H9 (cell line): ENCODE results near the gene EPHB2. TPM values are rescaled to one million over a fixed set of nuclear protein-coding genes. Genes with fewer than 3 reads are reported as not detected.

Source experiments
- DNase-seq: peaks from one replicate; pipeline ENCODE4 v3.0.0-alpha.2; 2017
- H2AFZ ChIP-seq: one replicate; pipeline ENCODE4 v1.6.1; 2013; ENCODE audit warnings: mild to moderate bottlenecking, low read length, control low read depth, moderate library complexity
- H2AK5ac ChIP-seq: 2 replicates; pipeline ENCODE4 v1.6.1; 2013; ENCODE audit warnings: low read length, control low read depth, mixed read lengths; ENCODE audit not compliant: insufficient read length
- H2BK120ac ChIP-seq: one replicate; pipeline ENCODE4 v1.6.1; 2013; ENCODE audit warnings: low read depth, mild to moderate bottlenecking, low read length, control low read depth, inconsistent platforms; ENCODE audit not compliant: poor library complexity, severe bottlenecking
- H2BK12ac ChIP-seq: 2 replicates; pipeline ENCODE4 v1.6.1; 2013; ENCODE audit warnings: low read length, control low read depth, mixed read lengths, low read depth; ENCODE audit not compliant: insufficient read length
- H2BK15ac ChIP-seq: 2 replicates; pipeline ENCODE4 v1.6.1; 2013; ENCODE audit warnings: low read depth, low read length, control low read depth
- H2BK20ac ChIP-seq: one replicate; pipeline ENCODE4 v1.6.1; 2013; ENCODE audit warnings: low read depth, mild to moderate bottlenecking, low read length, control low read depth, inconsistent platforms; ENCODE audit not compliant: poor library complexity, severe bottlenecking
- H2BK5ac ChIP-seq: 2 replicates; pipeline ENCODE4 v1.6.1; 2013; ENCODE audit warnings: low read length, control low read depth, mixed read lengths; ENCODE audit not compliant: insufficient read length
- H3K14ac ChIP-seq: 2 replicates; pipeline ENCODE4 v1.6.1; 2013; ENCODE audit warnings: low read length, control low read depth; ENCODE audit not compliant: insufficient read depth
- H3K18ac ChIP-seq: 2 replicates; pipeline ENCODE4 v1.6.1; 2013; ENCODE audit warnings: low read depth, mild to moderate bottlenecking, mixed read lengths, low read length, control low read depth; ENCODE audit not compliant: insufficient read length
- H3K23ac ChIP-seq: 2 replicates; pipeline ENCODE4 v1.6.1; 2013; ENCODE audit warnings: low read length, control low read depth, mixed read lengths, low read depth; ENCODE audit not compliant: insufficient read length
- H3K23me2 ChIP-seq: 2 replicates; pipeline ENCODE4 v1.6.1; 2013; ENCODE audit warnings: low read depth, mild to moderate bottlenecking, mixed read lengths, low read length, control low read depth; ENCODE audit not compliant: insufficient read length, poor library complexity, severe bottlenecking
- H3K27ac ChIP-seq: 2 replicates; pipeline ENCODE4 v1.5.1; 2013; ENCODE audit warnings: low read length, control low read depth, mixed read lengths, low read depth; ENCODE audit not compliant: insufficient read length
- H3K27me3 ChIP-seq: 2 replicates; pipeline ENCODE4 v1.6.1; 2013; ENCODE audit warnings: low read length, control low read depth, inconsistent platforms; ENCODE audit not compliant: insufficient read depth
- H3K4ac ChIP-seq: 2 replicates; pipeline ENCODE4 v1.6.1; 2013; ENCODE audit warnings: low read depth, mild to moderate bottlenecking, control low read depth, inconsistent platforms, low read length, moderate library complexity
- H3K4me1 ChIP-seq: 2 replicates; pipeline ENCODE4 v1.6.1; 2013; ENCODE audit warnings: low read length, control low read depth, inconsistent platforms; ENCODE audit not compliant: insufficient read depth
- H3K4me2 ChIP-seq: 2 replicates; pipeline ENCODE4 v1.6.1; 2013; ENCODE audit warnings: low read length, control low read depth, mixed read lengths; ENCODE audit not compliant: insufficient read length, insufficient read depth
- H3K56ac ChIP-seq: 2 replicates; pipeline ENCODE4 v1.6.1; 2013; ENCODE audit warnings: low read depth, mild to moderate bottlenecking, mixed read lengths, low read length, control low read depth; ENCODE audit not compliant: insufficient read length
- H3K79me1 ChIP-seq: 2 replicates; pipeline ENCODE4 v1.6.1; 2013; ENCODE audit warnings: low read depth, mild to moderate bottlenecking, moderate library complexity, low read length, control low read depth, inconsistent platforms; ENCODE audit not compliant: insufficient read depth, poor library complexity, severe bottlenecking
- H3K79me2 ChIP-seq: 2 replicates; pipeline ENCODE4 v1.6.1; 2013; ENCODE audit warnings: low read length, control low read depth, inconsistent platforms; ENCODE audit not compliant: insufficient read depth
- H3K9ac ChIP-seq: 2 replicates; pipeline ENCODE4 v1.6.1; 2013; ENCODE audit warnings: low read length, control low read depth, mixed read lengths; ENCODE audit not compliant: insufficient read length; ENCODE audit errors: extremely low read depth
- H3K9me3 ChIP-seq: one replicate; pipeline ENCODE4 v1.6.1; 2013; ENCODE audit warnings: low read depth, low read length, inconsistent platforms; ENCODE audit not compliant: control insufficient read depth
- H3T11ph ChIP-seq: one replicate; pipeline ENCODE4 v1.6.1; 2013; ENCODE audit warnings: mild to moderate bottlenecking, low read length, control low read depth, inconsistent platforms
- H4K20me1 ChIP-seq: one replicate; pipeline ENCODE4 v1.6.1; 2013; ENCODE audit not compliant: control insufficient read depth, insufficient read length, insufficient read depth
- H4K5ac ChIP-seq: 2 replicates; pipeline ENCODE4 v1.6.1; 2013; ENCODE audit warnings: low read depth, mild to moderate bottlenecking, mixed read lengths, low read length, control low read depth; ENCODE audit not compliant: insufficient read length
- H4K8ac ChIP-seq: replicated peaks from 2 replicates; pipeline ENCODE4 v1.6.1; 2013; ENCODE audit warnings: low read length, control low read depth, mixed read lengths, low read depth; ENCODE audit not compliant: insufficient read length
- H4K91ac ChIP-seq: 2 replicates; pipeline ENCODE4 v1.6.1; 2013; ENCODE audit warnings: low read depth, mild to moderate bottlenecking, moderate library complexity, mixed read lengths, low read length, control low read depth; ENCODE audit not compliant: insufficient read length
- H3K27ac Mint-ChIP-seq, 3 experiments: 2 replicates in 2 of 3; 3 replicates in 1 of 3; pipeline ENCODE4 v1.8.0; 2020 to 2021; ENCODE audit warnings: mixed read lengths in 3 of 3, mild to moderate bottlenecking in 1 of 3, moderate library complexity in 1 of 3
- H3K27me3 Mint-ChIP-seq: 2 replicates; pipeline ENCODE4 v1.8.0; 2021; ENCODE audit warnings: low read depth, mild to moderate bottlenecking, moderate library complexity, mixed read lengths
- H3K36me3 Mint-ChIP-seq, 3 experiments: 2 replicates in 2 of 3; 3 replicates in 1 of 3; pipeline ENCODE4 v1.8.0; 2020 to 2021; ENCODE audit warnings: low read depth in 3 of 3, mixed read lengths in 3 of 3; ENCODE audit not compliant: insufficient read depth in 1 of 3
- H3K4me1 Mint-ChIP-seq, 2 experiments: 2 replicates each; pipeline ENCODE4 v1.8.0; 2020; ENCODE audit warnings: mixed read lengths in 2 of 2
- H3K4me3 Mint-ChIP-seq, 2 experiments: 2 replicates in 1 of 2; 3 replicates in 1 of 2; pipeline ENCODE4 v1.8.0; 2020 to 2021; ENCODE audit warnings: mild to moderate bottlenecking in 2 of 2, mixed read lengths in 2 of 2, moderate library complexity in 1 of 2
- H3K9me3 Mint-ChIP-seq, 2 experiments: 2 replicates in 1 of 2; 3 replicates in 1 of 2; pipeline ENCODE4 v1.8.0; 2020; ENCODE audit warnings: mild to moderate bottlenecking in 2 of 2, mixed read lengths in 2 of 2, moderate library complexity in 1 of 2
- CTCF ChIP-seq: fragments of 200-600 bp; sonication (generic); conservative IDR thresholded peaks from 3 replicates; pipeline ENCODE4 v1.8.0; 2021; ENCODE audit warnings: antibody characterized with exemption, mild to moderate bottlenecking
- WGBS: extraction: QIAGEN DNeasy Blood & Tissue Kit; methylation state at CpG from one replicate; pipeline ENCODE4 v1.1.7; 2013; ENCODE audit warnings: missing lambda C conversion rate, low lambda C conversion rate, mixed read lengths; ENCODE audit not compliant: insufficient read length; ENCODE audit errors: extremely low coverage; 5-methylcytosine and 5-hydroxymethylcytosine counted together
- total RNA-seq: library from RNA; stranded (reverse); gene quantifications from 2 replicates; pipeline ENCODE4 v1.2.1, GENCODE V29; 2021

The EPHB2 gene
- total RNA-seq, 1 experiment from 2014 or later = 9.5 TPM

GRCh38 chr1:22793647-22794046 lies 83.0 kb downstream of the EPHB2 start:
- H3T11ph ChIP-seq = no peak overlapping the region
- H4K20me1 ChIP-seq = no peaks in the 10 kb centered on the region
- Mint-ChIP-seq H3K27ac (no peak overlapping the region), H3K4me1 (peaks cover 42 to 69% of the 10 kb centered on the region in 2 experiments), H3K9me3 (no peaks in the 10 kb centered on the region), H3K36me3 (no peaks in the 10 kb centered on the region; a peak in 2 of 7 replicates), H3K27me3 (no peaks in the 10 kb centered on the region), H3K4me3 (no peak overlapping the region)
- no peak for TF ChIP-seq CTCF
- H2BK120ac ChIP-seq = no peak overlapping the region
- H4K5ac ChIP-seq = no peak overlapping the region
- no peaks in the 10 kb centered on the region for H3K9me3 ChIP-seq
- H3K14ac ChIP-seq = no peak overlapping the region
- no peak overlapping the region for H4K91ac ChIP-seq
- H3K27ac ChIP-seq = no peak overlapping the region
- H3K9ac ChIP-seq = no peak overlapping the region
- H2BK20ac ChIP-seq = no peak overlapping the region
- peaks cover 2% of the 10 kb centered on the region; the same call in 1 of the 2 replicates for H3K4me1 ChIP-seq
- no peaks in the 10 kb centered on the region for H3K79me2 ChIP-seq
- no peak overlapping the region for H3K4ac ChIP-seq
- no peak overlapping the region for H3K18ac ChIP-seq
- WGBS = no CpG with 5 or more reads among the region's 3 CpGs
- no peaks in the 10 kb centered on the region for H3K23me2 ChIP-seq
- no peak overlapping the region for H4K8ac ChIP-seq
- H3K79me1 ChIP-seq = no peaks in the 10 kb centered on the region
- H2BK15ac ChIP-seq = no peak overlapping the region
- no peak overlapping the region for H2AFZ ChIP-seq
- H3K56ac ChIP-seq = no peak overlapping the region
- DNase-seq = no peak
- no peak overlapping the region for H2AK5ac ChIP-seq
- H2BK5ac ChIP-seq = no peak overlapping the region
- no peaks in the 10 kb centered on the region for H3K27me3 ChIP-seq
- H2BK12ac ChIP-seq = no peak overlapping the region
- H3K4me2 ChIP-seq = no peak overlapping the region
- H3K23ac ChIP-seq = no peak overlapping the region
